IPS-NIHi11 (cell line): ENCODE measurements around the gene WDR7.

Experiments used
- DNase-seq: peaks from one replicate; pipeline ENCODE4 v3.0.0; 2012; ENCODE audit warnings: mixed read lengths, low spot score

WDR7 gene

GRCh38 chr18:56650944-56651770, at the start of gene WDR7:
WDR7 (plus strand) TSS chr18:56651359; CDS start chr18:56672516, 21,157 bp downstream.
- peak; percentile 87 for DNase-seq

- DNase-seq, result no peak
Measured at GRCh38 chr18:56606618-56607017, 44.5 kb upstream of the WDR7 start.

- DNase-seq, result no peak
Measured at GRCh38 chr18:56615738-56616520, 35.2 kb upstream of the WDR7 start.

- no peak for DNase-seq
Measured at GRCh38 chr18:56627991-56628390, 23.2 kb upstream of the WDR7 start.

GRCh38 chr18:56632070-56633022, 18.8 kb upstream of the WDR7 start:
- DNase-seq, result no peak

- no peak for DNase-seq
Measured at GRCh38 chr18:56635007-56635406, 16.2 kb upstream of the WDR7 start.

- DNase-seq, result no peak
Measured at GRCh38 chr18:56637176-56637575, 14.0 kb upstream of the WDR7 start.

- DNase-seq, result peak; percentile 33
Measured at GRCh38 chr18:56637711-56638231, 13.4 kb upstream of the WDR7 start.

- DNase-seq, result peak; percentile 99
Measured at GRCh38 chr18:56638232-56639103, 12.7 kb upstream of the WDR7 start, which contains the start of gene TXNL1. TXNL1 (minus strand) TSS chr18:56638592; CDS start chr18:56638440, 152 bp downstream.

GRCh38 chr18:56639104-56639381, 12.1 kb upstream of the WDR7 start:
- no peak for DNase-seq

GRCh38 chr18:56639571-56639970, 11.6 kb upstream of the WDR7 start:
- DNase-seq, result no peak

GRCh38 chr18:56641714-56642337, 9.3 kb upstream of the WDR7 start:
- no peak for DNase-seq

- no peak for DNase-seq
Measured at GRCh38 chr18:56643381-56643780, 7.8 kb upstream of the WDR7 start.

GRCh38 chr18:56645415-56646016, 5.6 kb upstream of the WDR7 start:
- no peak for DNase-seq

GRCh38 chr18:56647071-56647470, 4.1 kb upstream of the WDR7 start:
- no peak for DNase-seq

- DNase-seq, result no peak
Measured at GRCh38 chr18:56647951-56648893, 2.9 kb upstream of the WDR7 start.

- DNase-seq, result no peak
Measured at GRCh38 chr18:56649996-56650395, 1.2 kb upstream of the WDR7 start.

- no peak for DNase-seq
Measured at GRCh38 chr18:56651771-56652092, 573 bp downstream of the WDR7 start.

- no peak for DNase-seq
Measured at GRCh38 chr18:56652802-56653201, 1.6 kb downstream of the WDR7 start.
